ENCODE measurements around the gene AAGAB. TPM values are rescaled to one million over a fixed set of nuclear protein-coding genes. Genes with fewer than 3 reads are reported as not detected.
"Not testable (repeated sequence)": the region's sequence is repeated elsewhere in the genome, so short reads cannot be mapped to it uniquely, and the experiment has no call there.

AAGAB gene
- total RNA-seq, 1 donor from 2014 or later: 68.0 TPM

- no peak for DNase-seq (ENCODE audit: low spot score)
- no peak overlapping the region for H3K27ac ChIP-seq
- H3K9me3 ChIP-seq (ENCODE audit: low read depth): no peaks in the 10 kb centered on the region
- peaks cover 15% of the 10 kb centered on the region for H3K27me3 ChIP-seq
- no peak overlapping the region for H3K4me3 ChIP-seq
- no peak for TF ChIP-seq EZH2phosphoT487 (IDR thresholded peaks at IDR 0.05)
- no peak for TF ChIP-seq EZH2 (IDR thresholded peaks at IDR 0.05)
- no peak for TF ChIP-seq CTCF (IDR thresholded peaks at IDR 0.05)
- peaks cover 5% of the 10 kb centered on the region for H3K27me3 Mint-ChIP-seq (ENCODE audit: insufficient read depth, low read depth)
- H3K4me3 Mint-ChIP-seq: no peak overlapping the region
- no peak overlapping the region for H3K9ac ChIP-seq
- H3K27ac Mint-ChIP-seq: no peak overlapping the region
- no peak overlapping the region for H3K4me2 ChIP-seq
- H3K36me3 Mint-ChIP-seq: peaks cover 7% of the 10 kb centered on the region
- peaks cover 16% of the 10 kb centered on the region for H3K4me1 ChIP-seq
- no peak overlapping the region for H2AFZ ChIP-seq (replicated peaks)
- peaks cover 10% of the 10 kb centered on the region for H3F3A ChIP-seq (ENCODE audit: low read depth)
- peaks cover 6% of the 10 kb centered on the region for H4K20me1 ChIP-seq (ENCODE audit: low read depth)
- H3K79me2 ChIP-seq (ENCODE audit: low read depth): peaks cover 80% of the 10 kb centered on the region
- no peaks in the 10 kb centered on the region for H3K36me3 ChIP-seq
- peaks cover 24% of the 10 kb centered on the region for H3K4me1 Mint-ChIP-seq
- H3K9me3 Mint-ChIP-seq: peaks cover 2% of the 10 kb centered on the region
Observed at GRCh38 chr15:67251318-67251717, 3.1 kb downstream of the AAGAB start.

- Histone ChIP-seq H2AFZ (replicated peaks) (no peak overlapping the region), H3F3A (ENCODE audit: low read depth) (peaks cover under 1% of the 10 kb centered on the region), H3K27me3 (no peaks in the 10 kb centered on the region), H3K9ac (no peak overlapping the region), H3K79me2 (ENCODE audit: low read depth) (peaks cover 95% of the 10 kb centered on the region), H3K4me1 (peaks cover 9% of the 10 kb centered on the region), H3K27ac (no peak overlapping the region), H3K9me3 (ENCODE audit: low read depth) (no peaks in the 10 kb centered on the region), H3K36me3 (no peaks in the 10 kb centered on the region), H3K4me3 (no peak overlapping the region), H4K20me1 (ENCODE audit: low read depth) (peaks cover 6% of the 10 kb centered on the region), H3K4me2 (no peak overlapping the region)
- Mint-ChIP-seq H3K4me3 (no peak overlapping the region), H3K27me3 (ENCODE audit: insufficient read depth, low read depth) (peaks cover 5% of the 10 kb centered on the region), H3K36me3 (peaks cover 15% of the 10 kb centered on the region), H3K4me1 (peaks cover 16% of the 10 kb centered on the region), H3K27ac (no peak overlapping the region), H3K9me3 (peaks cover 5% of the 10 kb centered on the region)
- TF ChIP-seq EZH2phosphoT487 (IDR thresholded peaks at IDR 0.05) (no peak), CTCF (IDR thresholded peaks at IDR 0.05) (no peak), EZH2 (IDR thresholded peaks at IDR 0.05) (no peak)
- DNase-seq (ENCODE audit: low spot score): no peak
Observed at GRCh38 chr15:67249830-67250229, 4.6 kb downstream of the AAGAB start.

GRCh38 chr15:67248011-67248505, 6.4 kb downstream of the AAGAB start:
- peaks cover 5% of the 10 kb centered on the region for H3K9me3 Mint-ChIP-seq
- peaks cover 100% of the 10 kb centered on the region for H3K79me2 ChIP-seq (ENCODE audit: low read depth)
- H3K4me2 ChIP-seq: no peak overlapping the region
- no peak overlapping the region for H3K4me3 Mint-ChIP-seq
- H4K20me1 ChIP-seq (ENCODE audit: low read depth): peaks cover 2% of the 10 kb centered on the region
- no peaks in the 10 kb centered on the region for H3K27me3 Mint-ChIP-seq (ENCODE audit: insufficient read depth, low read depth)
- no peaks in the 10 kb centered on the region for H3K36me3 ChIP-seq
- peaks cover 18% of the 10 kb centered on the region for H3K36me3 Mint-ChIP-seq
- H3K9me3 ChIP-seq (ENCODE audit: low read depth): no peaks in the 10 kb centered on the region
- no peak overlapping the region for H3K27ac ChIP-seq
- H3K27me3 ChIP-seq: no peaks in the 10 kb centered on the region
- TF ChIP-seq CTCF (IDR thresholded peaks at IDR 0.05): no peak
- TF ChIP-seq EZH2phosphoT487 (IDR thresholded peaks at IDR 0.05): no peak
- no peak for TF ChIP-seq EZH2 (IDR thresholded peaks at IDR 0.05)
- DNase-seq (ENCODE audit: low spot score): no peak
- no peak overlapping the region for H3K4me3 ChIP-seq
- H3F3A ChIP-seq (ENCODE audit: low read depth): no peaks in the 10 kb centered on the region
- peaks cover 7% of the 10 kb centered on the region for H3K4me1 ChIP-seq
- peaks cover 9% of the 10 kb centered on the region for H3K4me1 Mint-ChIP-seq
- no peak overlapping the region for H2AFZ ChIP-seq (replicated peaks)
- H3K27ac Mint-ChIP-seq: no peak overlapping the region
- no peak overlapping the region for H3K9ac ChIP-seq

- DNase-seq (ENCODE audit: low spot score); H3K4me1 Mint-ChIP-seq; H3K9me3 Mint-ChIP-seq; H3K36me3 ChIP-seq; H3K4me2 ChIP-seq; H3F3A ChIP-seq (ENCODE audit: low read depth); H3K27me3 Mint-ChIP-seq (ENCODE audit: insufficient read depth, low read depth); H3K27ac ChIP-seq; H3K27ac Mint-ChIP-seq; H3K9me3 ChIP-seq (ENCODE audit: low read depth); H3K4me3 Mint-ChIP-seq; H3K27me3 ChIP-seq; H2AFZ ChIP-seq (replicated peaks); H3K4me3 ChIP-seq; H4K20me1 ChIP-seq (ENCODE audit: low read depth); H3K9ac ChIP-seq: not testable (repeated sequence)
- peaks cover 18% of the 10 kb centered on the region for H3K36me3 Mint-ChIP-seq
- Histone ChIP-seq H3K4me1 (peaks cover 16% of the 10 kb centered on the region), H3K79me2 (ENCODE audit: low read depth) (peaks cover 96% of the 10 kb centered on the region)
Observed at GRCh38 chr15:67246606-67247005, 7.9 kb downstream of the AAGAB start.
